Hepatic stellate cell (primary cell): Measurements from ENCODE around the gene AKR1C1.
"Not testable (repeated sequence)": the region's sequence is repeated elsewhere in the genome, so short reads cannot be mapped to it uniquely, and the experiment has no call there.

ENCODE experiments used
- DNase-seq: peaks from one replicate; pipeline ENCODE4 v3.0.0; 2011; ENCODE audit warnings: low spot score

The AKR1C1 gene

DNA sequence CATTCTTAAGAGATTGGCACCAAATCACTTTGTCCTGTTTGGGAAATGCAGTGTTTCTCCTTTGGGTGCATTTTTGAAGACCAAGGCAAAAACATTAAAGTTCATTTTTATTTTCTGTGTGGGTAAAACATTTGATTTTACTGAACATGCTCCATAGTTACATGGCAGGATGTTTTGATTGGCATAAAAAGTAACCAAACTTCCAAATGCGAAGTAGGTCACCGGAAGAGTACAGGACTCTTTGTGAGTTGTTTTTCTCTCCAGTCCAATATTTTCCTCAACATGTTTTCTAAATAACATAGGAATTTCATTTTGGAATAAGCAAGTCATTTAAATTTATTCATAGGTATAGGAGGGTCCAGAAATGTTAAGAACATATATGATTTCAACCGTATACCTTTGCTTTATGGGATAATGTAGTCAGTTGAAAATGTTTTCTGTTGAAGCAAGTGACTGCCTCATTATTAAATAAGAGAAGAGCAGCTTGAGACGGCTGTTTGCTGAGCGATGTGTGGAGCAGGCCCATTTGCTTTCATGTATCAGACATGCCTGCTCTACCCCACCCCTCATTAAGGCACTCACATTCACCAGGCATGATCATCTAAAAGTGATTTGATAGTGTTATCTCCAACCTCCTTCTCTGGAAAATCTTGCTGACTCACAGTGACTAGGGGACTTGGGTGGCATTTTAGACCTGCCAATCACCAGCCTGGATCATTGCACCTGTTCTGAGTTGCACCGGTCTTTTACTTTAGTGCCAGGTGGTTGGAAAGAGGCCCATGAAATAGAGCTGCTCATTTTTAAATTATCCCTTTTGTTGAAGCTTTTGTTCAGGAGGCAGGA, 56.8 kb downstream of the AKR1C1 start:
- DNase-seq, result not testable (repeated sequence)

DNA sequence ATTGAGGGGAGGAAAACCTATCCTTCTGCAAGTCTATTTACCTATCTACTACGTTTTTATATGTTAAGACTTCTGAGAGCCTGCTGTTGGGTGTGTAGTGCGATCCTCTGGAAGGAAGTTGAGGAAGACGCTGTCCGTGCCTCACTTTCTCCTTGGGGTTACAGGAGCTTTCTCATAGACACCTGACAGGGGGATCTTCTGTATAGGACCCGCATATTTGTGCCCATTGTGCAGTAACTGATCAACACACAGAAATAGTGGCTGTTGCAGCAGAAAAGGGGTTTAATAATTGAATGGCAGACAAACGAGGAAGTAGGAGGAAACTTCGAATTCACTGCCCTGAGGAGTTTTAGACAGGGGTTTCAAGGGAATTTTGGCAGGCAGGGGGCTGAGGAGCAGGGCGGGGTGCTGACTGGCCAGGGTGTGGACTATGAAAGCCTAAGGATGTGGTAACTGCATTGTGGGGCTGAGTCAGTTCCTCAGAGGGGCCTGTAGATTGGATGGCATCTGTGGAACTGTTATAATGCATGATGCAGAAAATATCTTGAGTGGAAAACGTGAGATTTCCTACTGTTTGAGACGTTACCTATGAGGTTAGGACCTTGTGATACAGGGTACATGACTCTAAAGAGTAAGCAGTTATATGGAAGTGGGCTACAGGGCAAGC, 58.5 kb downstream of the AKR1C1 start:
- DNase-seq, result not testable (repeated sequence)

DNA sequence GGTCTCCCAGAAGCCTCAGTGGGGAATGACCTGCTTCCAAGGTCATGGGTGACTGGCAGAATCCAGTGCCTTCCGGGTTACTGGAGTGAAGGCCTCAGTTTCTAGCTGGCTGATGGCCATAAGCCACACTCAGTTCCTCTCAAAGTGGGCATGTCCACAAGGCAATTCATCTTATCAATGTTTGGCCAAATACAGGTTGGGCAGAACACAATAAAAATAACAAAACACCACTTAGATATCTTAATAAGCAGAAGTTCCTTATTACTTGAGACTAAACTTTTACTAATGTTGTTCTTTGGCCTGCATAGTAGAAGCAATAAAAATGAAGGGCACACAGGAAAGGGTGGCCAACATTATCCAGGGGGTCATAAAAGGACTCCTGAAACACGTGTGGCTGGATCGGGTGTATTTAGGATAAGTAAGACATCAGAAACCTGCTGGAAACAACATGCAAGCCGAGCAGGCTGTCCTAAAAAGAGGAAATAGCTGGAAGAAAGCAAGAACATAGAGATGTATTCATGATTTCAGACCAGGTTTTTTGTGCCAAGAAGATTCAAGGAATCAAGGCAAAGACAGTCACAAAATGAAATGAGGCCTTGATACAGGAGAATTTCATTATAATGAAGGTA, 60.1 kb downstream of the AKR1C1 start:
- no peak for DNase-seq

- DNase-seq, result not testable (repeated sequence)
These were observed 62.3 kb downstream of the AKR1C1 start for GRCh38 chr10:5025461-5025881.

DNA sequence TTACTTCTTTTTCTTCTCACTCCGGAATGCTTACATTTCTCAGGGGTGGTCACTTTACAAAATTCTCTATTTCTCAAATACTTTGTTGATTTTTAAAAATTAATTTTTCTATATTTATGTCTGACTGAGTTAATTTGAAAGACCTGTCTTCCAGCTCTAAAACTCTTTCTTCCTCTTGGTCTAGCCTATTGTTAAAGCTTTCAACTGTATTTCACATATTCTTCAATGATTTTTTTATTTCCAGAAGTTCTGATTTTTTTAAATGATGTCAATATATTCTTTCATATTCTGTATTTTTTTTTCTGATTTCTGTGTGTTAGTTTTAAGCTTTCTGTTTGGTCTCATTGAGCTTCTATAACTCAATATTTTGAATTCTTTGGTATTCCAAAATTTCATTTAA, 67.8 kb downstream of the AKR1C1 start:
- no peak for DNase-seq

GRCh38 chr10:5031588-5031987, 68.4 kb downstream of the AKR1C1 start:
- not testable (repeated sequence) for DNase-seq

DNA sequence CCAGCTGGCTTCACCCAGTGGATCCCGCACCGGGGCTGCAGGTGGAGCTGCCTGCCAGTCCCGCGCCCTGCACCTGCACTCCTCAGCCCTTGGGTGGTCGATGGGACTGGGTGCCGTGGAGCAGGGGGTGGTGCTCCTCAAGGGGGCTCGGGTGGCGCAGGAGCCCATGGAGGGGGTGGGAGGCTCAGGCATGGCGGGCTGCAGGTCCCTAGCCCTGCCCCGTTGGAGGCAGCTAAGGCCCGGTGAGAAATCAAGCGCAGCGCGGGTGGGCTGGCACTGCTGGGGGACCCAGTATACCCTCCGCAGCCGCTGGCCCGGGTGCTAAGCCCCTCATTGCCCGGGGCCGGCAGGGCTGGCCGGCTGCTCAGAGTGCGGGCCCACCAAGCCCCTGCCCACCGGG, 69.2 kb downstream of the AKR1C1 start:
- DNase-seq, result not testable (repeated sequence)
